ENCODE results near the gene GNAZ. TPM values are rescaled to one million over a fixed set of nuclear protein-coding genes. Genes with fewer than 3 reads are reported as not detected.

The GNAZ gene
- total and polyA plus RNA-seq, 9 donors: 7.2 to 40.8 (median 15.3) TPM

DNA sequence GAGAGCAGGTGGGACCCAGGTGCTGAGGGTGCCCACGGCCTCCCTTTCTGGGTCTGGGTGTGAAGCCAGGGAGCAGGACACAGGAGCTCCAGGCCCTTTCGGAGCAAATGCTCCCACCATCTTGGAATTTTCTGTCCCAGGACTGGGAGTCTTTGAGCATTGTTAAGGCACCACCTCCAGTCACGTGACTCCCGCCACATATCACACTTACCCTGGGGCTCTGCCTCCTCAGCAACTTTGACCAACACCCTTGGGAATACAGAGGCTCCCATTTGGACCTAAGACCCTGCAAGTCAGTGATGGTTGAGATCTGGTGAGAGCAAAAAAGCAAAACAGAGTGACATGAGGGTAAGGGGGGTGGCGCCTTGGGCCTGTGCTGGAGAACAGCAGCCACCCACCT, 35.6 kb downstream of the GNAZ start:
- H3K9me3 ChIP-seq: no peaks in the 10 kb centered on the region

GRCh38 chr22:23106344-23106743, 36.0 kb downstream of the GNAZ start:
- DNase-seq: no peak
- Histone ChIP-seq H3K4me1 (ENCODE audit: insufficient read depth) (peaks cover 1% of the 10 kb centered on the region), H3K4me3 (no peak overlapping the region), H3K9me3 (no peaks in the 10 kb centered on the region), H3K27me3 (no peaks in the 10 kb centered on the region), H3K27ac (no peak overlapping the region), H3K36me3 (no peaks in the 10 kb centered on the region)
- TF ChIP-seq EP300 (IDR thresholded peaks at IDR 0.05) (no peak), CTCF (IDR thresholded peaks at IDR 0.05) (no peak), POLR2A (IDR thresholded peaks at IDR 0.05) (no peak)
- intact Hi-C loops (cut with DNase I): no loop called here
- WGBS, 3 donors: 90 to 93% (median 92%) methylated on average over 4 of the region's 4 CpGs

More for the DNA sequence above, 35.6 kb downstream of the GNAZ start:
- Histone ChIP-seq H3K27ac (no peak overlapping the region), H3K27me3 (no peaks in the 10 kb centered on the region), H3K4me1 (ENCODE audit: insufficient read depth) (peaks cover 3% of the 10 kb centered on the region), H3K36me3 (no peaks in the 10 kb centered on the region), H3K4me3 (no peak overlapping the region)
- intact Hi-C loops (cut with DNase I): no loop called here
- TF ChIP-seq CTCF (IDR thresholded peaks at IDR 0.05) (no peak), EP300 (IDR thresholded peaks at IDR 0.05) (no peak), POLR2A (IDR thresholded peaks at IDR 0.05) (no peak)
- no peak for DNase-seq
- WGBS, 3 donors: 92 to 98% (median 95%) methylated on average over 5 of the region's 5 CpGs

GRCh38 chr22:23106906-23107367, 36.6 kb downstream of the GNAZ start:
- Histone ChIP-seq H3K4me3 (no peak overlapping the region), H3K9me3 (no peaks in the 10 kb centered on the region)

GRCh38 chr22:23107487-23108248, 37.3 kb downstream of the GNAZ start:
- no peak for DNase-seq
- Histone ChIP-seq H3K27ac (no peak overlapping the region), H3K4me3 (no peak overlapping the region), H3K9me3 (no peaks in the 10 kb centered on the region), H3K36me3 (no peaks in the 10 kb centered on the region), H3K4me1 (ENCODE audit: insufficient read depth) (peaks cover 2% of the 10 kb centered on the region), H3K27me3 (no peaks in the 10 kb centered on the region)
- 88 to 92% (median 89%) methylated on average over 17 of the region's 17 CpGs for WGBS, 3 donors
- TF ChIP-seq POLR2A (IDR thresholded peaks at IDR 0.05) (no peak), CTCF (IDR thresholded peaks at IDR 0.05) (no peak), EP300 (IDR thresholded peaks at IDR 0.05) (no peak)
- intact Hi-C loops (cut with DNase I): no loop called here

More at GRCh38 chr22:23106906-23107367, 36.6 kb downstream of the GNAZ start:
- intact Hi-C loops (cut with DNase I): no loop called here
- Histone ChIP-seq H3K4me1 (ENCODE audit: insufficient read depth) (peaks cover 1% of the 10 kb centered on the region), H3K27ac (no peak overlapping the region), H3K36me3 (no peaks in the 10 kb centered on the region), H3K27me3 (no peaks in the 10 kb centered on the region)
- DNase-seq: no peak
- 60 to 84% (median 63%) methylated on average over 8 of the region's 8 CpGs for WGBS, 3 donors
- TF ChIP-seq CTCF (IDR thresholded peaks at IDR 0.05): no peak
- TF ChIP-seq EP300 (IDR thresholded peaks at IDR 0.05): no peak
- no peak for TF ChIP-seq POLR2A (IDR thresholded peaks at IDR 0.05)

Data from ovary (tissue), 9 donors.